Glutamatergic neuron (in vitro differentiated cells): Measurements from ENCODE around the gene MPV17. TPM values are rescaled to one million over a fixed set of nuclear protein-coding genes. Genes with fewer than 3 reads are reported as not detected.
"Not testable (repeated sequence)": the region's sequence is repeated elsewhere in the genome, so short reads cannot be mapped to it uniquely, and the experiment has no call there.

Experiments
- DNase-seq: peaks from one replicate; pipeline ENCODE4 v3.0.0; 2022
- H3K27ac Mint-ChIP-seq: one replicate; pipeline ENCODE4 v1.8.0; 2020; ENCODE audit warnings: mild to moderate bottlenecking, mixed read lengths, inconsistent platforms; ENCODE audit not compliant: unreplicated experiment
- H3K27me3 Mint-ChIP-seq: one replicate; pipeline ENCODE4 v1.8.0; 2020; ENCODE audit warnings: mild to moderate bottlenecking, moderate library complexity, mixed read lengths, inconsistent platforms; ENCODE audit not compliant: unreplicated experiment
- H3K36me3 Mint-ChIP-seq: one replicate; pipeline ENCODE4 v1.8.0; 2020; ENCODE audit warnings: mild to moderate bottlenecking, mixed read lengths, inconsistent platforms; ENCODE audit not compliant: unreplicated experiment
- H3K4me1 Mint-ChIP-seq: one replicate; pipeline ENCODE4 v1.8.0; 2020; ENCODE audit warnings: mild to moderate bottlenecking, low read depth, mixed read lengths, inconsistent platforms; ENCODE audit not compliant: unreplicated experiment
- H3K4me3 Mint-ChIP-seq: one replicate; pipeline ENCODE4 v1.8.0; 2020; ENCODE audit warnings: mild to moderate bottlenecking, mixed read lengths, inconsistent platforms; ENCODE audit not compliant: unreplicated experiment
- H3K9me3 Mint-ChIP-seq: one replicate; pipeline ENCODE4 v1.8.0; 2020; ENCODE audit warnings: mild to moderate bottlenecking, moderate library complexity, mixed read lengths, inconsistent platforms; ENCODE audit not compliant: unreplicated experiment
- total RNA-seq: library from RNA; stranded (reverse); fragmentation: NEBNext Ultra II Directional; extraction: Animal tissue kit (Norgen Biotek cat#: 25700); gene quantifications from one replicate; pipeline ENCODE4 v1.2.1, GENCODE V29; 2021; ENCODE audit not compliant: unreplicated experiment
- TF ChIP-seq, protein P1 (sequence below): fragments of 200-600 bp; sonication (generic); IDR thresholded peaks from one replicate; pipeline ENCODE4 v1.5.0; 2021; ENCODE audit not compliant: partially characterized antibody, unreplicated experiment

The MPV17 gene
- total RNA-seq, 1 donor from 2014 or later, result 56.6 TPM

DNA sequence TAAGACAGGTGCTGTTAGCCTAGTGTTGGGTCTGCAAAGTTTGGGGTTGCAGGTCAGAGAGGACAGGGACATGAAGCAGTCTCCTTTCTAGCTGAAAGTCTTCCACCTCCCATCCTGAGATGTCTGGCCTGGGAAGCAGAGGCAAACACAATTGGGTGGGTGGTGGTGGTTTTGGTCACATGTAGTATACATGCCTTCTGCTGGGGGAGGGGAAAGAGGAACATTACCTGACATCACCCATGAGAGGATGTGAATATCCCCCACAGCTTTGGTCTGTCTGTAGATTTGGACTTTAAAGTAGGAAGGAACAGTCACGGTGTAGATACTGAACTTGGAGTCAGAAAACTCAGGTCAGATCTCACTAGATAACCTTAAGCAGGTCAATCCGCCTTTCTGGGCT is 52.2 kb downstream of the MPV17 start:
- Mint-ChIP-seq H3K27me3 (peaks cover under 1% of the 10 kb centered on the region), H3K9me3 (no peaks in the 10 kb centered on the region), H3K4me1 (no peaks in the 10 kb centered on the region), H3K27ac (no peak overlapping the region), H3K36me3 (no peaks in the 10 kb centered on the region), H3K4me3 (no peak overlapping the region)
- TF ChIP-seq, protein P1, sequence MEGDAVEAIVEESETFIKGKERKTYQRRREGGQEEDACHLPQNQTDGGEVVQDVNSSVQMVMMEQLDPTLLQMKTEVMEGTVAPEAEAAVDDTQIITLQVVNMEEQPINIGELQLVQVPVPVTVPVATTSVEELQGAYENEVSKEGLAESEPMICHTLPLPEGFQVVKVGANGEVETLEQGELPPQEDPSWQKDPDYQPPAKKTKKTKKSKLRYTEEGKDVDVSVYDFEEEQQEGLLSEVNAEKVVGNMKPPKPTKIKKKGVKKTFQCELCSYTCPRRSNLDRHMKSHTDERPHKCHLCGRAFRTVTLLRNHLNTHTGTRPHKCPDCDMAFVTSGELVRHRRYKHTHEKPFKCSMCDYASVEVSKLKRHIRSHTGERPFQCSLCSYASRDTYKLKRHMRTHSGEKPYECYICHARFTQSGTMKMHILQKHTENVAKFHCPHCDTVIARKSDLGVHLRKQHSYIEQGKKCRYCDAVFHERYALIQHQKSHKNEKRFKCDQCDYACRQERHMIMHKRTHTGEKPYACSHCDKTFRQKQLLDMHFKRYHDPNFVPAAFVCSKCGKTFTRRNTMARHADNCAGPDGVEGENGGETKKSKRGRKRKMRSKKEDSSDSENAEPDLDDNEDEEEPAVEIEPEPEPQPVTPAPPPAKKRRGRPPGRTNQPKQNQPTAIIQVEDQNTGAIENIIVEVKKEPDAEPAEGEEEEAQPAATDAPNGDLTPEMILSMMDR, result no peak
- DNase-seq, result no peak

DNA sequence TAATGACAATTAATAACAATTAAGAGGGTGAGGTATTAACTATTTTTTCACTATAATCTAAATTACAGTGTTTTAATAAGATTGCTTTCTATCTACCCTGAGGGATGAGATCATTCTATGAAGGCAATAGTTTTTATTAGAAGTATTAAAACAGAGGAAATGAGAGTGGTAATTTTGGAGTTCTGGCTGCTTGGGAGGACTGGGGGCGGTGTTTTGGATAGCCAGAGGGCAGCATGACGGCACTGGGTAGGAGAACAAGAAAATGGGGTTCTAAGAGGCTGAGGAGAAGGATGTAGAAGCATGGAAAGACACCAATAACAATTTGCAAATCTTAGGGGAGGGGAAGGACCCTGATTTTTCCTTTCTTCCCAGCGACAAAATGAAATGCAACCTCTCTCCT is 52.8 kb downstream of the MPV17 start:
- no peaks in the 10 kb centered on the region for H3K4me1 Mint-ChIP-seq
- no peak overlapping the region for H3K27ac Mint-ChIP-seq
- TF ChIP-seq, protein P1, result no peak
- no peaks in the 10 kb centered on the region for H3K36me3 Mint-ChIP-seq
- peaks cover 5% of the 10 kb centered on the region for H3K27me3 Mint-ChIP-seq
- no peak overlapping the region for H3K4me3 Mint-ChIP-seq
- no peak for DNase-seq
- H3K9me3 Mint-ChIP-seq, result peaks cover 3% of the 10 kb centered on the region

DNA sequence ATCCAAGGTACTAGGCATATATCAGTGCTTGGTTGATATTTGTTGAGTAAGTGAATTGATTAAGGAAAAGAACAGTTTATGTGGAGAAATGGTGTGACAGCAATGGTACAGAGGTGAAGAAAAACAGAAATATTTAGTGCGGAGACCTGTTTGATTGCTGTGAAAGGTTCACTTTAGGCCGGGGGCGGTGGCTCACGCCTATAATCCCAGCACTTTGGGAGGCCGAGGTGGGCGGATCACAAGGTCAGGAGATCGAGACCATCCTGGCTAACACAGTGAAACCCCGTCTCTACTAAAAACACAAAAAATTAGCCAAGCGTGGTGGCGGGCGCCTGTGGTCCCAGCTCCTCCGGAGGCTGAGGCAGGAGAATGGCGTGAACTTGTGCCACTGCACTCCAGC is 54.6 kb downstream of the MPV17 start:
- H3K4me1 Mint-ChIP-seq, H3K27ac Mint-ChIP-seq, H3K36me3 Mint-ChIP-seq, H3K4me3 Mint-ChIP-seq, DNase-seq, H3K9me3 Mint-ChIP-seq: not testable (repeated sequence)
- peaks cover 13% of the 10 kb centered on the region for H3K27me3 Mint-ChIP-seq

DNA sequence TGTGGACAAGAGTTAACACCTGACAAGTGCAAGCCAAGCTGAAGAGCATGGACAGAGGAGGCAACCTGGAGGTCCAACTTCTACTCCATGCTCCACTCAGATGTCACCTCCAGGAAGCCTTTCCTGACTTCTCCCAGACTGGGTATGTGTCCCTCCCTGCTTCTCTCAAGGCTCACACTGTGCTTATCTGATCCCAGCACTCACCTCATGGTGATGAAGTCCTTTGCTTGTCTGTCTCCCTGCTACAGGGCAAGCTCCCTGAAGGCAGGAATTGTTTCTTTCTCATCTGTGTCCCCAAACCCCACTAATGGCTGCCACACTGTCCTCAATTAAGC is 57.4 kb downstream of the MPV17 start:
- Mint-ChIP-seq H3K4me3 (peak overlapping the region; percentile 59), H3K9me3 (peaks cover 4% of the 10 kb centered on the region), H3K4me1 (peaks cover 11% of the 10 kb centered on the region), H3K27me3 (peaks cover 24% of the 10 kb centered on the region), H3K27ac (no peak overlapping the region), H3K36me3 (peaks cover 5% of the 10 kb centered on the region)
- no peak for DNase-seq
- TF ChIP-seq, protein P1, result no peak

DNA sequence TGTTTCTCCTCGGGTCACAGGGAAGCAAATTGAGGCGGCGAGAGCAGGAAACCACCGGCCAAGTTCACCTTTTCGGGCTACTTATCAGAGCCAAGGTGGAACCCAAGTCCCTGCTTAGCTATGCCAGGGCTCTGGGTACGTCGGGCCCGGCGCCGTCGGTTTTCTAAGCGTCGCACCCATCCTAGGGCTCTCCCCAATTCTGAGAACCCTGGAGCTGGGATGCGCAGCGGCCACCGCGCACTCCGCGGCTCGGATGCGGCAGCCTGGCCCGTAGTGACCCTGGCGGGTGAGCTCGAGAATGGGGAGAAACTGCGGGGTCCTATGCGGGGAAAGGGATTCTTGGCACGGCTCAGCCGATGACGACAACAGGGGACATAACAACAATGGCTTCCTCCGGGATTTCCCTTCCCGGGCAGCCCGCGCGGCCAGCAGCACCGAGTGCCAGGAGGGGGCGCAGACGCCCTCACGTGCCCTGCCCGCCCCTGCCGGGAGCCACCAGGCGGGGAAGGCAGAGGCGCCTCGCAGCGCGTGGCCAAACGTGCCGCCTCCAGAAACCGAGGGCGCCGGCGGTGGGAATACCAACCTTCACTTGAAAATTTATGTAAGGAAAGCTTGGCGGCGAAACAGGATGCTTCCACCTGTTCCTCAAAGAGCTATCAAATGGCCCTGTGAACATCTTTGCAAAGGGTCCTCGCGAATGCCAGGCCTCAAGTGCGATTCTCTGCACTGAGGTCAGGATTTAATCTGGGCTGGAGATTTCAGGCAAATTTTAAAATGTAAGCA is 58.0 kb downstream of the MPV17 start:
- TF ChIP-seq, protein P1, result peak; percentile 57
- peak; percentile 87 for DNase-seq
- peak overlapping the region; percentile 81 for H3K4me3 Mint-ChIP-seq
- peaks cover 11% of the 10 kb centered on the region for H3K4me1 Mint-ChIP-seq
- H3K36me3 Mint-ChIP-seq, result peaks cover 5% of the 10 kb centered on the region
- peaks cover 25% of the 10 kb centered on the region for H3K27me3 Mint-ChIP-seq
- peak overlapping the region; percentile 39 for H3K27ac Mint-ChIP-seq
- peaks cover 4% of the 10 kb centered on the region for H3K9me3 Mint-ChIP-seq
